Activated CD8-positive, alpha-beta memory T cell treated with anti-CD3 and anti-CD28 coated beads for 4 hours (primary cell): ENCODE data around the gene THSD4.

Source experiments
- DNase-seq, 2 donors: peaks; one replicate each; pipeline ENCODE4 v3.0.0-alpha.2; 2020; ENCODE audit warnings: low read depth in 2 of 2

Gene THSD4

DNA sequence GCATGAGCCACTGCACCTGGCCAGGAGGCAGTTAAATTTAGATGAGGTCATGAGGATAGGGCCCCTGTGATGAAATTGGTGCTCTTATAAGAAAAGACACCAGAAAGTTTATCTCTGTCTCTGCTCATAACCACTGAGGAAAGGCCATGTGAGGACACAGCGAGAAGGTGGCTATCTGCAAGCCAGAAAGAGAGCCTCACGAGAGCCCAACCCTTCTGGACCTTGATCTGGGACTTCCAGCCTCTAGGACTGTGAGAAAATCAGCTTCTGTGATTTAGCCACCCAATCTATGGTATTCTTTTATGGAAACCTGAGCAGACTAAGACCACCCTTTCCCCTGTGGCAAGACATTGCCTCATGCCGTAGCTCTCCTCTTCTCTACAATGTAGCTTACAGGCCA lies 337.6 kb downstream of the THSD4 start:
- no peak for DNase-seq

- no peak for DNase-seq
These were observed 339.3 kb downstream of the THSD4 start for GRCh38 chr15:71454462-71454996.

- DNase-seq: no peak
These were observed 339.8 kb downstream of the THSD4 start for GRCh38 chr15:71455107-71455506.

DNA sequence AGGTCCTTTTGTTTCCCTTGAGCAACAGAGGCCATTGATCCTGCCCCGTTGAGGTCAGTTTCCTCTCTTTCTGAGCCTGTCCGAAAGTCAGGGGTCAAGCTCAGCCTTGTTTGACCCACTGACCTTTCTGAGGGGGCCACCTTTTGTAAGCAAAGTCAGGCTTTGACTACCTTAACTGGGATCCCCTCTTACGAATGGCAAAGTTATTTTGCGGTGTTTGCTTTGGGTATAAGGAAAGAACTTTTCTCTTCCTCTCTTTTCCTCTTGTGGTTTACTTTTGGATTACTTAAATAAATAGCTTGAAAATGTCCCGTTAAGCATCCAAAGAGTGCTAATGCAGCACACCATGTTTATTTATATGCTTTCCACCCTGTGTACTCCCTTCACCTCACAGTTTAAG lies 340.6 kb downstream of the THSD4 start:
- DNase-seq: no peak

DNA sequence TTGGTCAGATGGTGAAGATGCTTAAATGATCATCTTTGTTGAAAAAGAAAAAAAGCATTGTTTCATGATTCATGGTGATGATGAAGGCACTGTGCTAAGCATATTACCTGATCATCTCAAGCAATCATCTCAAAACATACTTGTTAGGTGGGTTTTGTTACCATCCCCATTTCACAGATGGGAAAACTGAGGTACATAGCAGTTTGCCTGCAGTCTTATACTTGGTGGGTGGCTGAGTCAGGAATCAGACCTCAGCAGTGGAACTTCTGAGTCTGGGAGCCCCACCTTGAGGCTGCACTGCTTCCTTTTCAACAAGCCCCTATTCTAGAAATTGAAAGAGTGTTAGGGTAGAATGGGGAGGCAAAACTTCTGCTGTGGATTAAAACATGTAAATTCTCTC lies 341.1 kb downstream of the THSD4 start:
- DNase-seq: no peak

GRCh38 chr15:71456811-71457210 lies 341.5 kb downstream of the THSD4 start:
- no peak for DNase-seq

- DNase-seq: no peak
These were observed 342.9 kb downstream of the THSD4 start for GRCh38 chr15:71458089-71458660.

DNA sequence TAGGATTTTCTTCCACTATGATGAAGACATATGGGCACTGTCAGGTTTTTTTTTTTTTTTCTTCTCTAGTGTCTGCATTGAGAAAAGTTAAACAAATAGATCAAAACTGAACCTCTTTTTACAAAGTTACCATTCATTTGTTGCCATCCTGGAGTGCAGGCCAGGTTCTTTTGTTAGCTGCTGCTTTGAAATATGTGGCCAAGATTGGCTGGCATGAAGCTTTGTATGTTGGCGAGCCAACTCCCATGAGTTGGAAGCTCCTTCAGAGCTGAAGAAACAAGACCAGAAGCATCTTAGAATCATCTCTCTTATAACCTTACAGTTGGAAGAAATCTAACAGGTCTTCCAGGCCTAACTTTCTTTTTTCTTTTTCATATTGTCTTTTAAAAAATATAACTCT lies 346.5 kb downstream of the THSD4 start:
- DNase-seq: no peak

- no peak for DNase-seq
These were observed 347.4 kb downstream of the THSD4 start for GRCh38 chr15:71462638-71463037.

DNA sequence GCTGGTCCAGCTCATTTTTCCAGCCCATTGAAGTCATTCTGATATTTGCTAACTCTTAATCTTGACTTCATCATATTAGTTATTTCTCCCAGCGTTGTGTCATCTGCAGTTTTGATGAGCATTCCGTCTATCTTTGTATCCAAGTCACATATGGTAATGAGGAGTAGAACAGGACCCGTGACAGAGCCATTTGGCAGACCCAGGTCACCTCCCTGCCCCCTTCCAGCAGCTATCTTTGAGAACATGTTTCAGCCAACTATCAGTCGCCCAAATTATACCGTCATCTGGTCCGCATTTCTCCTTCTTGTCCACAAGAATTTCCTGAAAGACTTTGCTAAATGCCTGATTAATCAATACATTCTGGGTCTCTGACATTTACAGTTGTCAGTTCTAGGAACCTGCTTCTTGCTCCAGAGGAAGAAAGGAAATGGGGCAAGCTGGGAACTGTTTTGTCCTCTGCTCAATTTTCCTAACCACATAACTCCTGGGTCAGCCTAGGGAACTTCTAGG lies 347.9 kb downstream of the THSD4 start:
- DNase-seq: no peak

GRCh38 chr15:71465131-71465955 lies 350.1 kb downstream of the THSD4 start:
- no peak for DNase-seq

DNA sequence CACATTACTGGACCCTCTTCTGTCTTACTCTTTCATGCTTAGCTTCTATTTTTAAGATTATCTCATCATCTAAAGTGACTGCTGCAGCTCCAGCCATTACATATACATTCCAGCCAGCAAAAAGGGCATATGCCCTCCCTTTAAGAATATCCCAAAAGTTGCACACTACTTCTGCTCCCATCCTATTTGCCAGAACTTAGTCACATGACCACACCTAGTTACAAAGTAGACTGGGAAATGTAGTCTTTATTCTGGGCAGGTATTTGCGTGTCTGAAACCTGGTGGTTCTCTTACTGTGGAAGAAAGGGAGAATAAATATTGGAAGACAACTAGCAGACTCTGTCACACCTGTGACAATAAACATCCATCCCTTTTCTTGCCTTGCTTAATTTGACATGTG lies 353.4 kb downstream of the THSD4 start:
- no peak for DNase-seq

DNA sequence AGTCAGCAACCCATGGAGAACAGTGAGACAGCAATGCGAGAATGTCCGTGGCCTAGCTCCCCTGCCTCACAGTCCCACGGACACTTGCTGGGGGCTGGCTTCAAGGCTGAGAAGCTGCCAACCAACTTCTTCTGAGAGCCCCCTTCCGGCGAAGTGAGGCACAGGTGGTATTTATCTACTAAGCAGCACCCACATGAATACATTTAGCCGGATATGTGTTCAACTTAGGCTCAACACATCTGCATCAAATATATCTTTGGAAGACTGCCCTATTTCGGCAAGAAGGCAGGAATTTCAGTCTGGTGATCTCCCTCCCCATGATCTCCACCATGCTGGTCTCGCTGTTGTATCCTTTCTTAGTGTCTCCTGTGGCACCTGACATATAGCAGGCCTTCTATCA lies 354.1 kb downstream of the THSD4 start:
- DNase-seq: no peak

DNA sequence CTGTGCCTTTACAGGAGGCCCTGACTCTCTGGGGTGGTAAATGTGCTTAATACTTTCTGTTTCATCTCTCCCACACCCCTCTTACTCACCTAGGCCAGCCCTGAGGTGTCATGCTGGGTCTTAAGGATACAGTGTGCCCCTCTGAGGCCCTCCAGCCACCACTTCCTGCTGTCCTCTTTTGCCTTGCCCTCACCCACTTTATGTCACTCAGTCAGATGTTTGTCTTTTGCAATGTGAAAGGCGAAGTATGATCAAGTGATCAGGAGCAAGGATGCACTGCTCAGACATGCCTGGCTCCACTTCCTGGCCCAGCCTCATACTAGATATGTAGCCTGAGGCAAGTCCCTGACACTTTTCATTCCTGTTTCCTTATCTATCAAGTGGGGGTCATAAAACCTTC lies 356.1 kb downstream of the THSD4 start:
- no peak for DNase-seq

GRCh38 chr15:71472566-71472965 lies 357.3 kb downstream of the THSD4 start:
- DNase-seq: no peak

GRCh38 chr15:71473751-71474150 lies 358.5 kb downstream of the THSD4 start:
- DNase-seq: no peak

- no peak for DNase-seq
These were observed 361.6 kb downstream of the THSD4 start for GRCh38 chr15:71476823-71477222.

GRCh38 chr15:71480556-71480955 lies 365.3 kb downstream of the THSD4 start:
- DNase-seq: no peak

DNA sequence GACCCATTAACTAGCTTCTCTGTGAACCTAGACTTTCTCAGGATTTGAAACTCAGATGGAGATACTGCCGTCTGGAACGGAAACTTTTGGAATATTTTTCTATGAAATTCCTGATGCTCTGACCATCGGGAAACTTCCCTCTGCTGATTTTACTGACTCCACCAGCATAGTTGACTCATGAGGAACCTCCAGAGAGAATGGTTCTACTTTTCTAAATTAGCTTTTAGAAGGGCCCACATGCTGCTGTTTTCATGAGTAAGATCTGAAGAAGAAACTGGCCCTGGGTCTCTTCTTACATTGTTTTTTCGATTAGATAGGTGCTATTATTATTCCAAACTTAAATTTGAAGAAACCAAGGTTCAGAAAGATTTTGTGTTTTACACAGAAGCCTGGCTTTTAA lies 368.8 kb downstream of the THSD4 start:
- no peak for DNase-seq

GRCh38 chr15:71485094-71485693 lies 369.9 kb downstream of the THSD4 start:
- DNase-seq: no peak

GRCh38 chr15:71489570-71489969 lies 374.3 kb downstream of the THSD4 start:
- DNase-seq: no peak

DNA sequence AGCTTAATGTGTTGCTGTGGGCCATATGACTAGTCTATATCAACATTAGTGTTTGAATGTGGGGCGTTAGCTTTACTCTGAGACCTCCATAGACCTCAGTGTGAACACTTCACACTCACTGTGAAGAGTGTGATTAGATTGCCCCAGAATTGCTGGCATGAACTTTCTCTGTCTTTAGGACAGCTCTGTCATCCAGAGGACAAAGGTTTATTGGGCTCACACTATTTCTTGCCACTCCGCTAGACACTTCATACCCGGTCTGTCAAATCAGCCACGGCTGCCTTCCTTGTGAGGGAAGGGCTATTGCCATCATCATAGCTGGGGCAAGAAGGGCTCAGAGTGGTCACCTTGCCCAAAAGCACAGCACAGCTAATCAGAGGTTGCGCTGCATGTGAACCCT lies 378.3 kb downstream of the THSD4 start:
- DNase-seq: no peak
